GM18858 (cell line): Measurements from ENCODE around the gene GIPR.
"Not testable (repeated sequence)": the region's sequence is repeated elsewhere in the genome, so short reads cannot be mapped to it uniquely, and the experiment has no call there.

ENCODE experiments used
- ATAC-seq: cut with Tn5 transposase; IDR thresholded peaks from one replicate; pipeline ENCODE4 v1.9.1; 2021; ENCODE audit not compliant: unreplicated experiment

Gene GIPR

DNA sequence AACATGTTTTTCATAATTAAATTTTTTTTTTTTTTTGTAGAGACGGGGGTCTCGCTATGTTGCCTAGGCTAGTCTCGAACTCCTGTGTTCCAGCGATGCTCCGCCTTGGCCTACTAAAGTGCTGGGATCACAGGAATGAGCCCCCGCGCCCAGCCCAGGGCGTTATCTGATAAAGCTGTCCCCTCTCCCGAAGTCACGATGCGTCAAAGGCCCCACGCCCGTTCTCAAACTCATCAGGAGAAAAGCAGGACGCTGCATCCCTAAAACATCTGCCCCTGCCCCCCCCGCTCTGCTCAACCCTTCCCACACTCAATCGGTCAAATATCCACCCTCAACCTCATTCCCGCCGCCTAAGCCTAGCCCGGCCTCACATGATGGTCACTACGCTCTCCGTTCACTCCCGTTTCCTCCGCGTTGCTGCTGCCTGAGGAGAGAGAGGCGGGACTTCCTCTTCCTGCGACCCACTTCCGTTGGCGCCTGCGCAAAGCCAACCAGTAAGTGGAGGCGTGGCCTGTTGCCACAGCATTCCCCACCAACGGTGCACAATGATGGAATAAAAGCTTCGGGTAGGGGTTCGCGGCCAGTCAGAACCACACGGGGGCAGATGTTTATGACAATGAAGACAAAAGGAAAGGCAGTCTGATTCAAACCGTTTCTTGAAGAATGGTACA, 23.6 kb downstream of the GIPR start, which contains the start of gene SNRPD2:
SNRPD2 (minus strand) TSS at position 438 of the 671 bp plus-strand sequence; CDS start at position 373, 65 bp downstream.
- peak; percentile 36 for ATAC-seq

- peak; percentile 74 for ATAC-seq
Measured at GRCh38 chr19:45692187-45693105, 24.4 kb downstream of the GIPR start, which contains the start of gene QPCTL. QPCTL (plus strand) TSS chr19:45692666; CDS start chr19:45692704, 38 bp downstream.

- ATAC-seq: no peak
Measured at GRCh38 chr19:45693106-45693788, 25.2 kb downstream of the GIPR start.

GRCh38 chr19:45701676-45702075, 33.7 kb downstream of the GIPR start:
- no peak for ATAC-seq

DNA sequence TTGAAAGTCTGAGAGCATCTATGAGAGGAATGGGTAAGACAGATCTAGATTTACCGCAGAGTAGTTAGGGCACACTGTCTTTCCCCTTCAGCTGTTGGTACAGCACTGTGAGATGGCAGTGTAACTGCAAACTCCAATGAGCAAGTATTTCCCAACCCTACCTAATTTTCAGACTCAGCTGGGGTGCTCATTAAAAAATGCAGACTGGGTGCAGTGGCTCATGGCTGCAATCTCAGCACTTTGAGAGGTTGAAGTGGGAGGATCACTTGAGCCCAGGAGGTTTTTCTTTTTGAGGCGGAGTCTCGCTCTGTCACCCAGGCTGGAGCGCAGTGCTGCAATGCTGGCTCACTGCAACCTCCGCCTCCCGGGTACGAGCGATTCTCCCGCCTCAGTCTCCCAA, 37.1 kb downstream of the GIPR start:
- no peak for ATAC-seq

- ATAC-seq: no peak
Measured at GRCh38 chr19:45705710-45706415, 37.8 kb downstream of the GIPR start.

DNA sequence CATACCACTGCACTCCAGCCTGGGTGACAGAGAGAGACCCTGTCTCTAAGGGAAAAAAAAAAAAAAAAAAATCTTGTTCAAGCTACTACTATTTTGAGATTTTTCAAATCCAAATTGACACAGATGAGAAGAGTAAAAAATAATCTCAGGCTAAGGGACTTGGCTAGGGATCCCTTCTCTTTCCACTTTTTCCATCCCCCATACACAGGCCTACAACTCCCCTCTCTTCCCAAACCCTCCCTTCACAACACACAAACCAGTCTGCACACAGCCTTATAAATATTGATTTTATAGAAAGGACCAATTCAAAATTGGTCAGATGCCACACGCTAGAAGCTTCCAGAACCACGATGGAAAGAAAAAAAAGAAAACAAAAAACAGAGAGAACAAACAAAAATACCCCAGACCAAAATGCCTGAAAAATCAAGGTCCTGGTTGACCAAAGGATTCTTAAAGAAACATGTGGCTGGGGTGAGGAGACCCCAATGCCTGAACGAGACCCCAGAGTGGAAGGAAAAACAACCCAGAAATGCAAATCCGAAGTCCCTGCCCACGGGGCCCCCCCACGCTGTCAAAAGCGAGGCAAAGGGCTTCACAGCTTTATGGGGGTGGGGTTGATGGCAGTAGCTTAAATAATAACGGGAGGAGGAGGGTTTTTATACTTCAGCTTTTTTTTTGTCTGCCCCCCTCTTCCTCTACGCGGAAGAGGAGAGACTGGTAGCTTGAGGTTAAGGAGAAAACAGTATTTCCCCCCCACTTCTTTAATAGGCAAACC, 42.5 kb downstream of the GIPR start:
- ATAC-seq: no peak

DNA sequence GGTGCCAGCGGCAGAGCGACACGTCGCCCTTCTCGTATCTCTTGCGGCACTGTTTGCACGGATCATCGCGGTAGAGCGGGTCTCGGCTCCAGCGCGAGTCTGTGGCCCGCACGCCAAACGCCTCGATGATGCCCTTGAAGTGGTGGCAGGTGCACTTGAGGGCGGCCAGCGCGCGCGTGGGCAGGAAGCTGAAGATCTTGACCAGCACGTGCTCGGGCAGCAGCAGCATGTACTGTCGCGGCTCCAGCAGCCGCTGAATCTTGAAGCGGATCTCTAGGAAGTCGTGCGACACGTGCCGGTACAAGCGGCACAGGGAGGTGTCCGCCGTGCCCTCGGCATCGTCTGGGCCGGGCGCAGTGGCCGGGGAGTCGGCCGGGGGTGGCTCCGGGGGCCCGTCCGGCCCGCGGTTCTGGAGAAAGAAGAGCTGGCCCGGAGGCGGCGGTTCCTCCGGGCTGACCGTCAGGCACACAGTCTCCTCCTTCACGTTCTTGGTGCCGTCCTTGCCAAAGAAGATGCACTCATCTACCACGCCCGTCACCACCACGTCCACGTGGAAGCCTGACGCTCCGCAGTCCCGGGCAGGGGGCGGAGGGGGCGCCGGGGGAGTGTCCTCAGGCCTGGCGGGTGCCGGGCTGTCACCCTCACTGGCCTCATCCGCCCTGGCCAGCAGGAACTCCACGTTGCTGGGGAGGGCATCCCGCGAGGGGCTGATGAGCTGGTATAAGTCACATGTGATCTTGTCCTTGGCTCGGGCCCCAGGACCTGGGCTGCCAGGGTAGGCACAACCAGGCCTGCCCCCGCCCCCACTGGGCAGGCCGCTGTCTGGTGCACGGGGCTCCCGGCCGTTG, 44.1 kb downstream of the GIPR start:
- ATAC-seq: no peak

- no peak for ATAC-seq
Measured at GRCh38 chr19:45712699-45713067, 44.7 kb downstream of the GIPR start.

DNA sequence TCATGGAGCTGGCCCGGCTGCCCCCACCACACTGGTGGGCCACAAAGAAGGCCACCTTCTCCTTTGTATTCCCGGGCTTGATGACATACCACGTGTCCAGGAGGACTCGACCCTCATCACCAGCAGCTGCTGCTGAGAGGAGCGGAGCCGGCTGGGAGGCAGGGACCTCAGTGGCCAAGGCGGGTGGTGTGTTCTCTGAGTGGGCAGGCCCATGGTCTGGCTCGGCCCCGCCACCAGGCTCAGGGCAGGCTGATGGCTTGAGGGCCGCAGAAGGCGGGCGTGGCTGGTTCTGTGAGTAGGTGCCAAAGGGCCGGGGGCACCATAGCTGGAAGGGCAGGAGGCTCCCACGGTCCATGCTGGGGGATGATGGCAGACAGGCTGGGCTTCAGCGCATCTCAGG, 45.1 kb downstream of the GIPR start:
- ATAC-seq: no peak

DNA sequence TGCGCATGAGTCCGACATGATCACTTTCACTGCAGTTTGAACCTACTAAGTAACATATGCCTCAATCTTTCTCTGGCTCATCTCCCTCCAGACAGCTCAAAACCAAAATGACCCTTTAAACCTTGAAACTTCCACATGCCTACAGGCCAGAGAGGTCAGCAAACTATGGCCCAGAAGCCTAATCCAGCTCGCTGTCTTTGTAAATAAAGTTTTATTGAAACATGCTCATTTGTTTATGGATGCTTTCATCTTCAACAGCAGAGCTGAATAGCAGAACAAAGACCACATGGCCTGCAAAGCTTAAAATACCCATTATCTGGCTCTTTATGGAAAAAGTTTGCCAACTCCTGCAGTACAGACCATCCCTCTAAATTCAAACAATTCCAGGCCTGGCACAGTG, 47.1 kb downstream of the GIPR start:
- ATAC-seq: no peak

DNA sequence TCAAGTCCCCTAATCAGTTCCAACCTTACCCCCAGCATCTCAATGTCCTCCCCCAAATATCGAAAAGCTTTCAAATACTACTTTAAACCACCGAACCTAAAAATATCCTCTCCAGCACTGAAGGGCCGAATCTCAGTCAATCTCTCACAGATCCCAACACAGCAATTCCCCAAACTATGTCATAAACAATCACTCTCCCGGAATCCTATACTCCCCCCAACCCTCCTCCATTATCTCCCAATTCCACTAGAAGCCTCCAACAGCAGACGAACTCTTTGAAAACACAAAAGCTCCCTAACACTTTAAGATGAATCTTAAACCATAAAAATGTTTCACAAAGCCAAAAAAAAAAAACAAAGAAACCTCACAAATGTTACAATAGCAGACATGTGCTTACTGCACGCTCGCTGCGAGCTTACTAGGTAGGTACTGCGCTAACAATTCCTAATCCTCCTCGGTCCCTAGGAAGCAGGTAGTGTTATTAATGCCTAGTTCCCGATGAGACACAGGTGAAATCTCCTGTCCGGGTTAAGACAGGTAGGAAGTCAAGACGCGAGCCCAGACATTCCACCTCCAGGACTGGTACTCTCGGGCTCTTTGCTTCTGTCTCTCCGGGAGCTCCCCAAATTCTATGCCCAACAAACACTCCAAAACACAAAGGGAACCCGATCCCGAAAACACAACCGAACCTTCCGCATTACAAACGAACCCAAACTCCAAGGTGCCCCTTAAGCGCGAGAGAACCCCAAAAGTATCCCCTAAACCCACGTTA, 48.5 kb downstream of the GIPR start:
- ATAC-seq: no peak

DNA sequence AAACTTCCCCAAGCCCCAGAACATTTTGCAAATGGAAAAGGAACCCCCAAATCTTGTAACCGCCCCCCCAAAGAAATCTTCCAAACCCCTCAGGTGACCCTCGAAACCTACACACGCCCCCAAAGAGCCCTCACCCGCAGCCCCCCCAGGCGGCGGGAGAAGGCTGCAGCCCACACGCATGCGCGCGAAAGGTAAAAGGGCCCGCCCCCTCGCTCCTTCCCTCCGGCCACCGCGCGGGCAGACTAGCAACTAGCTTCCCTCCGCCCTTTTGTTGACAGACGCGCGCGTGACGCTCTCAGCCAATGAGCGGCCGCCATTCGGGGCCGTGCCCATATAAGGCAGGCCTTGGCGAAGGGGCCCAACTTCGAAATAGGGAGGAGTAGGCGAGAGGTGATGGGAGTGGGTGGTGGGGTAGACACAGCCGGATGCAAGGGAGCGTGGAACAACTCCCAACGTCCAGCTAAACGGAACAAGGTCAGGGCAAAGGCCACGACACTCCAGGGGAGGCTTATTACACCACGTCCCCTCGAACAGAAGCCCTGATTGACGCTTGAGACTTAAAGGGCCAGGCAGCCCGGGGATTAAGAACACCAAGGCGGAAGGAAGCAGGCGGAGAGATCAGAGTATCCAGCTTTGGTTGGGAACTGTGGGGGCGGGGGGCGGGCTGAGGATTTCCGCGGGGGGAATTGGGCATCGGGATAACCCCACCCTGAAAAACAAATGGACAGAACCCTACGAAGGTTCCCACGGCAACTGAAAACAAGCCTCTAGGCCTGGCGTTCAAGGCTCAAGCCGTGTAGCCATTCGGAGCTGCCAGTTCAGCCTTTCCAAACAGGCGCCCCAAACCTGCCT, 49.3 kb downstream of the GIPR start:
- ATAC-seq: peak; percentile 79

- ATAC-seq: no peak
Measured at GRCh38 chr19:45717983-45718650, 50.1 kb downstream of the GIPR start.

- ATAC-seq: not testable (repeated sequence)
Measured at GRCh38 chr19:45720065-45720464, 52.0 kb downstream of the GIPR start.

GRCh38 chr19:45728683-45729082, 60.7 kb downstream of the GIPR start:
- not testable (repeated sequence) for ATAC-seq

DNA sequence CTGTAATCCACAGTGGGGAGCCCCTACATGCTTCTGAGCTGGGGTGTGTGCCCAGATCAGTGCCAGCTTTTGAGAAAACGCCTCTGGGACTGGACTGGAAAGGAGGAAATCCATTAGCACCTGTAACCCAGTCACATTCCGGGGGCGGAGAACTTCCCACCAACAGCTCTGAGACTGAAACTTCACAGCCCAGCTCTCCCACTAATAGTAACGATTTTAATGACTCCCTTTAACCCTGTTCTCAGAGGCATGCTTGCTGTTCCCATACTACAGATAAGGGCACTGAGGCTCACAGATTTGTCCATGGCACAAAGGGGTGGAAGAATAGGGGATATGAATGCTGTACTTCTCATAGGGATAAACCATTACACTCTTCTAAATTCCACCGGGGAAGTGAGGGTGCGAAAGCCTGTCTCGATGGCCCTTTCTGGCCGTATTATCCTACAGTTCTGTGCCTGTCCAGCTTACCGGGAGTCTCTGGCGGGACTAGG, 61.8 kb downstream of the GIPR start:
- no peak for ATAC-seq
